HG03139 (cell line): ENCODE measurements around the gene SLC8A2.
"Not testable (repeated sequence)": the region's sequence is repeated elsewhere in the genome, so short reads cannot be mapped to it uniquely, and the experiment has no call there.

Experiments used
- ATAC-seq: cut with Tn5 transposase; IDR thresholded peaks from one replicate; pipeline ENCODE4 v1.9.1; 2021; ENCODE audit not compliant: unreplicated experiment

Gene SLC8A2

DNA sequence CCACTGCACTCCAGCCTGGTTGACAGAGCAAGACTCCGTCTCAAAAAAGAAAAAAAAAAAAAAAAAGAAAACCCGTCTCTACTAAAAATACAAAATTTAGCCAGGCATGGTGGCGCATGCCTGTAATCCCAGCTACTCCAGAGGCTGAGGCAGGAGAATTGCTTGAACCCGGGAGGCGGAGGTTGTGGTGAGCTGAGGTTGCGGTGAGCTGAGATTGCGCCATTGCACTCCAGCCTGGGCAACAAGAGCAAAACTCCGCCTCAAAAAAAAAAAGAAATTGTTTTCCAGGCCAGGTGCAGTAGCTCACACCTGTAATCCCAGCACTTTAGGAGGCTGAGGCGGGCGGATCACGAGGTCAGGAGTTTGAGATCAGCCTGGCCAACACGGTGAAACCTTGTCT lies 85.1 kb downstream of the SLC8A2 start:
- ATAC-seq = not testable (repeated sequence)

DNA sequence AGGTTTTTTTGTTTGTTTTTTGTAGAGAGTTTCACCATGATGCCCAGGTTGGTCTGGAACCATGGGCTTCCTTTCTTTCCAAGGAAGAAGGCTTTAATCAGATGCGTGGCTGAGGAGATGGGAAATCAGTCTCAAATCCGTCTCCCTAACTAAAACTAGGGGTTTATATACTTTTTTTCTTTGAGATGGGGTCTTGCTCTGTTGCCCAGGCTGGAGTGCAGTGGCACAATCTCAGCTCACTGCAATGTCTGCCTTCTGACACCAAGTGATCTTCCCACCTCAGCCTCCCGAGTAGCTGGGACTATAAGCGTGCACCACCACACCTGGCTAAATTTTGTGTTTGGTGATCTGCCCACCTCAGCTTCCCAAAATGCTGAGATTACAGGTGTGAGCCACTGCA lies 87.2 kb downstream of the SLC8A2 start:
- ATAC-seq = not testable (repeated sequence)

DNA sequence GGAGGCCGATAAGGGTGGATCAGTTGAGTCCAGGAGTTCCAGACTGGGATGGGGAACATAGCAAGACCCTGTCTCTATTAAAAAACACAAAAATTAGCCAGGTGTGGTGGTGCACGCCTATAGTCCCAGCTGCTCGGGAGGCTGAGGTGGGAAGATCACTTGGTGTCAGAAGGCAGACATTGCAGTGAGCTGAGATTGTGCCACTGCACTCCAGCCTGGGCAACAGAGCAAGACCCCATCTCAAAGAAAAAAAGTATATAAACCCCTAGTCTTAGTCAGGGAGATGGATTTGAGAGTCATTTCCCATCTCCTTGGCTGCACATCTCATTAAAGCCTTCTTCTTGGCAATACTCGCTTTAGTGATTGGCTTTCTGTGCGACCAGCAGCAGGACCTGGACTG lies 87.8 kb downstream of the SLC8A2 start:
- ATAC-seq = not testable (repeated sequence)

DNA sequence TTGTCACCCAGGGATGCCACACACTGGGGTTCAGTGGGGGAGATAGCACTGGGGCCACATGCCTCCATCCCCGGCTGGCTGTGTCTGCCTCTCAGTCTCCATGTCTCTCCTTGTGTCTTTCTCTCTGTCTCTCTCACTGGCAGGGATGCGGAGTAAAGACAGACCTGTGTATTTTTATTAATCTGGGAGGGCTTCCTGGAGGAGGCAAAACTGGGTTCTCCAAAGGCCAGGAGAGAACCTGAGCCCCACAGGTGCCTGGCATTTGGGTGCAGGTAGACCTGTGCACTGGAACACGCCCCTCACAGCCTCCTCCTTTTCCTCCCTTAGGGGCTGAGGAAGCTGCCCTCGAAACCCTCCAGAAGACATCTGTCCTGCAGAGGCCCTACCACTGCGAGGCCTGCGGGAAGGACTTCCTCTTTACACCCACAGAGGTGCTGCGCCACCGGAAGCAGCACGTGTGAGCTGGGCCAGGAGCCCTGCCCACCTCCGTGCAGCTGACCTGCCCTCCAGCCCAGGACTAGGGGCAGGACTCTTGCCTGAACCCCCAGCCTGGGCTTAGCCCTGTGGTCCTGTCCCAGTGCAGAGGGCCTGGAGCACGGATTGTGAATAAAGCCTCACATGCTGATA lies 89.9 kb downstream of the SLC8A2 start:
- ATAC-seq = no peak

DNA sequence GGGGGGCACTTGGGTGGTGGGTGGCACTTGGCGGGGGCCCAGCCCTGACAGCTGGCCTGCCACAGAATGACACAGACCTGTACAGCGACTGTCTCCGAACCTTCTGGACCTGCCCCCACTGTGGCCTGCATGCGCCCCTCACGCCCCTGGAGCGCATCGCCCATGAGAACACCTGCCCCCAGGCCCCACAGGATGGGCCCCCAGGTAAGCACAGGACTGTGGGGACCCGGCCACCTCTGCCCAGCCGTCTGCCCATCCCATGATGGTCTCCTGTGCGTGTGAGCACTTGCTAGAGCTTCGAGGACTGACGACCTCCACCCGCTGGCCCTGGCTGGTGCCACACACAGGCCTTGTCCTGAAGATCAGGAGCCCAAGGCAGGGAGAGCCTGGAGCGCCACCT lies 90.6 kb downstream of the SLC8A2 start:
- no peak for ATAC-seq

DNA sequence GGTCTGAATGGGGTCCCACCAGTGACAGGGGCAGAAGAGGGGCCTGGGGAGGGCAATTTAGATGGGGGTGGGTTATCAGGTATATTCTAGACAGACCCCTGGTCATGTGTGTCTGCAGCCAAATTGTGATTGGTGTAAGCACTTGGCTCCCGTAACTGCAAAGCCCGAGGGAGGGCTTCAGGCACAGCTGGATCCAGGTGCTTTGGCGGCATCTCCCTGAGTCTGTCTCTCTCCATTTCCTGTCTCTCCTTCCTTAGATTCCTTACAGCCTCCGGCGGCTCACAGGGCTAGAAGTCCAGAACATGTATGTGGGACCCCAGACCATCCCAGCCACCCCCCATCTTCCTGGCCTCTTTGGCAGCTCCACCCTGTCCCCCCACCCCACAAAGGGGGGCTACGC lies 91.1 kb downstream of the SLC8A2 start:
- ATAC-seq = no peak

DNA sequence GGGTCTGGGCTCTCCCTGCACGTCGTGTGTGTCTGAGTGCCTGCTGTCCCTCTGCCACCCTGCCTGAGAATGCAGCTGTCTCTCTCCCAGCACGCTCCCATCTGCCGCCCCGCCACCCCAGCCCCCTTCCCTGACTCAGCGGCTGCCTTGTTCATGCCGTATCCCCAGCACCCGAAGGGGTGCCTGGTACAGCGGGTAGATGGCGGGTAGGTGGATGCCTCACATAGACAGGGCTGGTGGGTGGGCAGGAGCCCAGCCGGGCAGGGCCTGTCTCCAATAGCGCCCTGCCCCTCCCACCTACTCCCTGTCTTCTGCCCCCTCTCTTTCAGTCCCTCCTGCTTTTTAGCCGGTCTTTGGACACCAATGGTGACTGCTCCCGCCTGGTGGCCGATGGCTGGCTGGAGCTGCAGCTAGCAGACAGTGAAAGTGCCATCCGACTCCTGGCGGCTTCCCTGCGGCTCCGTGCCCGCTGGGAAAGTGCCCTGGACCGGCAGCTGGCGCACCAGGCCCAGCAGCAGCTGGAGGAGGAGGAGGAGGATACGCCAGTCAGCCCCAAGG lies 92.2 kb downstream of the SLC8A2 start:
- ATAC-seq = no peak

DNA sequence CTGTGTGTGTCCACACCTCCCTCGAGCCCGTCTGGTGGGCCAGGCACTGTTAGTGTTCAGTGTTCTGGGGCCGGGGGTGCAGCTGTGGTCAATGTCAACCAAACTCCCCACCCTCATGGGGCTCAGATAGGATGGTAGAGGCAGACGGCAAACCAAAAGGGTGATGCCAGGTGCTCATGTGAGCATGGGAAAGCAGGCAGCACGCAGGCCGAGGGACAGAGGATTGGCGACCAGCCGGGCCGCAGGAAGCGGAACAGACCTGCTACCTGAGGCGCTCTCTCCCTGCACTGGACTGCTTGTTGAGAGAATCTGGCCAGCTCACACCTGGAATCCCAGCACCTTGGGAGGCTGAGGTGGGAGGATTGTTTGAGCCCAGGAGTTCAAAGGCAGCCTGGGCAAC lies 93.4 kb downstream of the SLC8A2 start:
- no peak for ATAC-seq
